OCI-LY1 (cell line): Measurements from ENCODE around the gene CAPN14.

Source experiments
- H2AFZ ChIP-seq: fragments of 200-600 bp; sonication (generic), shearing (Covaris generic); 2 replicates; pipeline ENCODE4 v1.6.0; 2014; ENCODE audit warnings: antibody characterized with exemption, mild to moderate bottlenecking, low read length
- H3F3A ChIP-seq: fragments of 200-600 bp; sonication (generic), shearing (Covaris generic); 2 replicates; pipeline ENCODE4 v1.6.0; 2014; ENCODE audit warnings: mild to moderate bottlenecking, antibody characterized with exemption, low read length, moderate library complexity; ENCODE audit not compliant: insufficient read depth
- H3K27ac ChIP-seq: fragments of 200-600 bp; sonication (generic); 2 replicates; pipeline ENCODE4 v1.5.1; 2014; ENCODE audit warnings: low read length, mixed run types, mild to moderate bottlenecking, low read depth; ENCODE audit not compliant: poor library complexity, severe bottlenecking
- H3K27me3 ChIP-seq: fragments of 200-600 bp; sonication (generic); 2 replicates; pipeline ENCODE4 v1.6.0; 2014; ENCODE audit warnings: antibody characterized with exemption, mild to moderate bottlenecking, low read length, moderate library complexity; ENCODE audit not compliant: insufficient read depth
- H3K36me3 ChIP-seq: fragments of 200-600 bp; sonication (generic); 2 replicates; pipeline ENCODE4 v1.6.1; 2014; ENCODE audit warnings: mild to moderate bottlenecking, antibody characterized with exemption, low read length, moderate library complexity, mixed read lengths; ENCODE audit not compliant: insufficient read depth
- H3K4me1 ChIP-seq: fragments of 200-600 bp; sonication (generic); 2 replicates; pipeline ENCODE4 v1.5.1; 2014; ENCODE audit warnings: mild to moderate bottlenecking, low read length, moderate library complexity; ENCODE audit not compliant: insufficient read depth, severe bottlenecking
- H3K4me2 ChIP-seq: fragments of 200-600 bp; sonication (generic), shearing (Covaris generic); 2 replicates; pipeline ENCODE4 v1.6.1; 2014; ENCODE audit warnings: low read length
- H3K4me3 ChIP-seq: fragments of 200-600 bp; sonication (generic); 2 replicates; pipeline ENCODE4 v1.5.1; 2014; ENCODE audit warnings: low read length, low read depth, mild to moderate bottlenecking, mixed read lengths; ENCODE audit not compliant: poor library complexity, severe bottlenecking
- H3K79me2 ChIP-seq: fragments of 200-600 bp; shearing (Covaris generic); 2 replicates; pipeline ENCODE4 v1.6.1; 2016; ENCODE audit warnings: mixed run types, low read length, mixed read lengths; ENCODE audit not compliant: insufficient read depth
- H3K9ac ChIP-seq: fragments of 200-600 bp; sonication (generic), shearing (Covaris generic); 2 replicates; pipeline ENCODE4 v1.6.1; 2014; ENCODE audit warnings: mild to moderate bottlenecking, low read length, mixed read lengths
- H3K9me2 ChIP-seq: fragments of 200-600 bp; sonication (generic), shearing (Covaris generic); 2 replicates; pipeline ENCODE4 v1.6.1; 2014; ENCODE audit warnings: low read depth, mild to moderate bottlenecking, low read length, mixed read lengths
- H3K9me3 ChIP-seq: fragments of 200-600 bp; shearing (Covaris generic); 2 replicates; pipeline ENCODE4 v1.6.1; 2014; ENCODE audit warnings: low read length, mixed read lengths
- H4K20me1 ChIP-seq: fragments of 200-600 bp; sonication (generic), shearing (Covaris generic); 2 replicates; pipeline ENCODE4 v1.6.0; 2016; ENCODE audit warnings: mild to moderate bottlenecking, low read length; ENCODE audit not compliant: insufficient read depth
- EZH2 ChIP-seq: fragments of 200-600 bp; sonication (generic), shearing (Covaris generic); IDR thresholded peaks from 2 replicates; pipeline ENCODE4 v1.8.0; 2017; ENCODE audit warnings: borderline replicate concordance, mixed run types, mild to moderate bottlenecking, antibody characterized with exemption, low read length, moderate library complexity, mixed read lengths
- TF ChIP-seq, protein P1 (sequence below): fragments of 200-600 bp; sonication (generic), shearing (Covaris generic); IDR thresholded peaks from 2 replicates; pipeline ENCODE4 v1.5.1; 2017; ENCODE audit warnings: mild to moderate bottlenecking, antibody characterized with exemption, low read length, moderate library complexity, mixed read lengths

Gene CAPN14

GRCh38 chr2:31202833-31203232, 14.5 kb downstream of the CAPN14 start:
- no peak overlapping the region for H3K27ac ChIP-seq
- H3K4me2 ChIP-seq = no peak overlapping the region
- no peaks in the 10 kb centered on the region for H3K9me3 ChIP-seq
- no peaks in the 10 kb centered on the region for H3K9me2 ChIP-seq
- no peak overlapping the region for H2AFZ ChIP-seq
- H3K9ac ChIP-seq = no peak overlapping the region
- no peak for TF ChIP-seq EZH2
- TF ChIP-seq, protein P1, sequence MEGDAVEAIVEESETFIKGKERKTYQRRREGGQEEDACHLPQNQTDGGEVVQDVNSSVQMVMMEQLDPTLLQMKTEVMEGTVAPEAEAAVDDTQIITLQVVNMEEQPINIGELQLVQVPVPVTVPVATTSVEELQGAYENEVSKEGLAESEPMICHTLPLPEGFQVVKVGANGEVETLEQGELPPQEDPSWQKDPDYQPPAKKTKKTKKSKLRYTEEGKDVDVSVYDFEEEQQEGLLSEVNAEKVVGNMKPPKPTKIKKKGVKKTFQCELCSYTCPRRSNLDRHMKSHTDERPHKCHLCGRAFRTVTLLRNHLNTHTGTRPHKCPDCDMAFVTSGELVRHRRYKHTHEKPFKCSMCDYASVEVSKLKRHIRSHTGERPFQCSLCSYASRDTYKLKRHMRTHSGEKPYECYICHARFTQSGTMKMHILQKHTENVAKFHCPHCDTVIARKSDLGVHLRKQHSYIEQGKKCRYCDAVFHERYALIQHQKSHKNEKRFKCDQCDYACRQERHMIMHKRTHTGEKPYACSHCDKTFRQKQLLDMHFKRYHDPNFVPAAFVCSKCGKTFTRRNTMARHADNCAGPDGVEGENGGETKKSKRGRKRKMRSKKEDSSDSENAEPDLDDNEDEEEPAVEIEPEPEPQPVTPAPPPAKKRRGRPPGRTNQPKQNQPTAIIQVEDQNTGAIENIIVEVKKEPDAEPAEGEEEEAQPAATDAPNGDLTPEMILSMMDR = no peak
- no peaks in the 10 kb centered on the region for H4K20me1 ChIP-seq
- H3F3A ChIP-seq = no peaks in the 10 kb centered on the region
- H3K4me1 ChIP-seq = no peaks in the 10 kb centered on the region
- no peaks in the 10 kb centered on the region for H3K79me2 ChIP-seq
- H3K36me3 ChIP-seq = no peaks in the 10 kb centered on the region
- H3K27me3 ChIP-seq = no peaks in the 10 kb centered on the region
- H3K4me3 ChIP-seq = no peak overlapping the region

DNA sequence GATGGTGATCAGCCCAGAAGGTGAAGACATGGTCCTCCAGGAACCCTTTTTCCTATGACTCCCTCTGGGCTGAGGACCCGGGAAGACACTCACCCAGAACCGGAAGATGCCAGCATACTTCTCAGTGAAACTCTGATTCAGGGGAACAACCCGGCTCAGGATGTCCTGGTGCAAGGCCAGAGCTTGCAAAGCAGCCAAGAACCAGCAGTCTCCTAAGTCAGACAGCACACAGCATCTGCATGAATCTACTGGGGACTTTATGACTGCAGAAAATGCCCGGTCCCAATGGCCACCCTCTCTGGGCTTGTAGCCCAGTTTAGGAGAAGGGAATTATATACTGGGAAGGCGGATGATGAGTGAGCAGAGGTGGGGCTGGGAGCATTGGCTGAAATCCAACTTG, 15.3 kb downstream of the CAPN14 start:
- Histone ChIP-seq H4K20me1 (no peaks in the 10 kb centered on the region), H3K4me3 (no peak overlapping the region), H2AFZ (no peak overlapping the region), H3K4me2 (no peak overlapping the region), H3K36me3 (no peaks in the 10 kb centered on the region), H3K9ac (no peak overlapping the region), H3F3A (no peaks in the 10 kb centered on the region), H3K27me3 (no peaks in the 10 kb centered on the region), H3K4me1 (no peaks in the 10 kb centered on the region), H3K27ac (no peak overlapping the region), H3K9me2 (no peaks in the 10 kb centered on the region), H3K79me2 (no peaks in the 10 kb centered on the region), H3K9me3 (no peaks in the 10 kb centered on the region)
- TF ChIP-seq, protein P1 = no peak
- TF ChIP-seq EZH2 = no peak

DNA sequence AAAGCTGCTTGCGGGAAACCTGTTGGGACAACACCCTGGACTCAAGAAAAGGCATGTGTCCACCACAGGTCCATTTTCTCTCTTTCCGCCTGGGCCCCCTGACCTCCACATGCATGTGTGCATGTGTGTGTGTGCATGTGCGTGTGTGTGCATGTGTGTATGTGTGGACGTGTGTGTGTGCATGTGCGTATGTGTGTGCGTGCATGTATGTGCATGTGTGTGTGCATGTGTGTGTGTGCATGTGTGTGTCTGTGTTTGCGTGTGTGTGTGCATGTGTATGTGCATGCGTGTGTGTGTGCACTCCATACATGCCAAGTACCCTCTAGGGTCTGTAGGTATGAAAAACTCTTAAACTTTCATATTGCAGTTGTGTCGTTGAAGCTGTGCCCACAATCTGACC, 16.3 kb downstream of the CAPN14 start:
- H2AFZ ChIP-seq = no peak overlapping the region

More for the DNA sequence above, 16.3 kb downstream of the CAPN14 start:
- Histone ChIP-seq H3K4me2 (no peak overlapping the region), H3K4me3 (no peak overlapping the region), H3K9me3 (no peaks in the 10 kb centered on the region), H3F3A (no peaks in the 10 kb centered on the region), H3K4me1 (no peaks in the 10 kb centered on the region), H3K79me2 (no peaks in the 10 kb centered on the region), H3K27ac (no peak overlapping the region), H3K9me2 (no peaks in the 10 kb centered on the region), H4K20me1 (no peaks in the 10 kb centered on the region), H3K9ac (no peak overlapping the region), H3K36me3 (no peaks in the 10 kb centered on the region), H3K27me3 (no peaks in the 10 kb centered on the region)
- no peak for TF ChIP-seq EZH2
- TF ChIP-seq, protein P1 = no peak
